Stimulated activated CD8-positive, alpha-beta memory T cell treated with anti-CD3 and anti-CD28 coated beads, Interleukin-4, amount 100 ng/mL, for 48 hours (primary cell): ENCODE results near the gene BCL2L1.

Experiments
- DNase-seq: peaks from one replicate; pipeline ENCODE4 v3.0.0-alpha.2; 2020

Gene BCL2L1

DNA sequence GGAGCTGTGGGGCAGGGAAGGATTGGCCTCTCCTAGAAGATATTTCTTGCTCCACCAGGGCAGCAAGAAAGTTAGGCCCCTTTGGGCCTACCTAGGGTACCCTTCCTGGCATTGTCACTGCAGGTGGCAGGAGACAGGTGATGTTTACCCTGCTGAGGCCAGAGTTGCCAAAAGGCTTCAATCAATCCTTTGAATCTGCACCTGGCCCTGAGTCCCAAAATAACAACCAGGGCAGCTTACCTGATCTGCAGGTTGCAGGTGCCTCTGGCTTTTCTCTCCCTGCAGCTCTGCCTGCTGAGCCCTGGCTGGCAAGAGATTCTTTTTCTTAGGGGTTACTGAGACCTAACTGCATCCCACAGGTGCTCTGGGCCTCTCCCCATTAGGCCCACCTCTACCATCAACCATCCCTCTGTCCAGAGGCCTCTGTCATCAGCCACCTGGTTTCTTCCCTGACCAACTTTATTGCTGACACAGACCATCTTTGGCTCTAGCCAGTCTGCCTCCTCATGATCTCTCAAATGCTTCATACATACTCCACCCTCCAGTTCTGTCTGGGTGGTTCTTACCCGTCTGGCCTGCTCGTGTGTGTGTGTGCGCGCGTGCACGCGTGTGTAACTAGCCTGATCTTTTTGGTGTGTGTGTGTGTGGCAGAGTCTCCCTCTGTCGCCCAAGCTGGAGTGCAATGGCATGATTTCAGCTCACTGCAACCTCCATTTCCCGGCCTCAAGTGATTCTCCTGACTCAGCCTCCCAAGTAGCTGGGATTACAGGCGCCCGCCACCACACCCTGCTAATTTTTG, 13.7 kb downstream of the BCL2L1 start:
- no peak for DNase-seq

DNA sequence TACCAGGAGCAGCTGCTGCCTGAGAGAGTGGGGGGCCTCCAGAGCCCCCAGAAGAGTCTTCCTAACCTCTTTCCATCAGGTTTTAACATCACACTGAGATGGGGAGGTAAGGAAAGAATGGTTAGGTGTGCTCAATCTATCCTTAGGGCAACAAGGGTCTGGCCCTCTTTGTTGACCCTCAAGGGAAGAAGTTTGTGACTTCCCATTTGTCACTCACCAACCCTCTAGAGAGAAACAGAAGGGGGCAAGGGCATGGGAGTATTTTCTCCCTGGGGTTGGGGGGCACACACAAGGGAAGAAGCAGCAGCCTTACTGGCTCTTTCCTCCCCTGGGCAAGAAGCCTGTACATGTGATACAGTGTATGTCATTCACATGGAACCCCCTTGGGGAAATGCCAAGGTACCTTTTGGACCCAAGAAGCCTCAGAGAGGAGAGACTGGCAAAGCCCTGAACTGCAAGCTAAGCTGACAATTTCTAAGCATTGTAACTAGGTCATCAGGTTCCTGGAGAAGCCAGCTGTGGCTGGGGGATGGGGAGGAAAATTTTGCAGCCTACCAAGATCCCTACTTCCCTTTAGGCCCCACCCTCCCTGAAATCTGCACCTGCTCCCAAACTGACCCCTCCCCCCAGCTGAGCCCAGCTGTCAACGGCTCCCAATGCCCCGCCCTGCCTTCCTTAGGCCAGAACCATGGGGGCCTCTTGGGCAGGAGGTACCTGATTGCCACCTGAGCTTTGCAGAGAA, 14.5 kb downstream of the BCL2L1 start:
- DNase-seq = no peak

DNA sequence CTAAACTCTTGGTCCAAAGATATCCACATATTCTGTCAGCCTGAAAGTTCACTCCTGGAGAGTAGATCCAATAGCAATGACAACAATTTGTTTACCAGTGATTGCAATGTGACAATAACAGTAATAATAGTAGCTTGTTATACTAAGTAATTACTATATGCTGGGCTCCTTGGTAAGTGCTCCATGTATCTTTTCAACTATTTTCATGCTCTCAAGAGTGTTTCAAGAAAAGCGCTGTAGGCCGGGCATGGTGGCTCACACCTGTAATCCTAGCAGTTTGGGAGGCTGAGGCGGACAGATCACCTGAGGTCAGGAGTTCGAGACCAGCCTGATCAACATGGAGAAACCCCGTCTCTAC, 15.4 kb downstream of the BCL2L1 start:
- no peak for DNase-seq

DNA sequence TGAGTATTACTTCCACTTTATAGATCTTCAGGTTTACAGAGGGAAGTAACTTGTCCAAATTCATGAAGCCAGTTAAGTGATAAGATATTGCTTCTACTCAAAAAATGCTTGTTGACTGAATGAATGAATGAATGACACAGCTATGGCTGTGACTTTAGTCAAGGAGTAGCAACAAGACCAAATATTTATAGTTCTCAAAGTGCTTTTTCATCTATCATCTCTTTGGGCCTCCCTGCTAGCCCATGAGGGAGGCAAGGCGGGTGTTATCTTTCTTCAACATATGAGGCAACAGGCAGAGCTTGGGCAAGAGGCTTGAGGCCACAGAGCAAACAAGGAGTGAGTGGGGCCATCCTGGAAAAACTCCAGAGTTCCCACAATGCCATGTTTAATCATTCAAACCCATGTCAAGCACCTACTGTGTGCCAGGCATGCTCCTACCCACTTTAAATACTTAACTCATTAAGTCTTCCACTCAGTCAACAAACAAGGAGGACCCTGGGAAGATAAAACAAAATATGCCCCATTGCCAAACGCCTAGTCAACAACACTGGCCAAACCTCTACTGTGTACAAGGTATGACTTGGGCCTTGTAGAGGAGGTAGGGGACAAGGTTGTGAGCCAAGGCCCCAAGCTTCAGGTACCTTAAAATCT, 15.9 kb downstream of the BCL2L1 start:
- no peak for DNase-seq

DNA sequence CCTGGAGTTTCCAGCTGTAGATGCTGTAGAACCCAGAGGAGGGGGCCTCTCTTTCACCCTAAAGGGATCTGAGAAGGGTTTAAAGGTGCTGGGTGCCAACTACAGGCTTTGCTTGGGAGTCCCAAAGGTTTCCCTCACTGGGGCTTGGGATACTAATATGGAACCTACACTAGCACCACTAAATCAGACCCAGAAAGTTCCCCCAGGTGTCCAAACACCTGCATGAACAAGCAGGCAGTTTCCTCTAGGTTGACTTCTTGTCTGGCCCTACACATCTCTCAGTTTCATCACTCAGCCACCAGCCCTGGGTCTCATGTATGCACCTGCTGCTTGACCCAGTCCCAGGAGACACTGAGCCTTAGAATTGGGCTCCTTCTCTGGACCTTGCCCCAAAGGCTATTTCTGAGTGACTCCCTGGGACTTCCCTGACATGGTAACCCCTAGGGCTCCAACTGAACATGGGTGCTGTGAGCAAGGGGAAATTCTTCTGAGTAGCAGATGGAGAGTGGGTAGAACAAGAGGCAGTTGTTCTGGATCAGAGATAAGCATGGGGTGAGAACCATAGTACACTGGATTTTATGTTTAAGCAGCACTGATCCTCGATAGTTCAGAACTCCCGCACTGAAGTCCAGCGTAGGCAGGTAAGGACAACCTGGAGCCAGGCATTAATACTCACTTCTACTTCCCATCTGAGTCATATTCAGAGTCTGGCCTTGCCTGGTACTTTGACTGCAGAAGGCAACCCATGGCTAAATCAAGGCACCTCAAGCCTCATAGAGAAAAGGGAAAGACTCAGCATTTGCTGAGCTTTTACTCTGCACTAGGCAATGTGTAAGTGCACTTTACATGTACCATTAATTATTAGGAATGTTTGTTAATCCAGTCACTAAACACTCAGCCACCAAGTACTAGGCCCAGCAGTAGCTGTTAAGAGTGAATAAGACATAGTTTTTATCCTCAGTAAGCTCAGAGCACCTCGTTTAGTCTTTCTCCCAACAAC, 16.8 kb downstream of the BCL2L1 start:
- DNase-seq = no peak

DNA sequence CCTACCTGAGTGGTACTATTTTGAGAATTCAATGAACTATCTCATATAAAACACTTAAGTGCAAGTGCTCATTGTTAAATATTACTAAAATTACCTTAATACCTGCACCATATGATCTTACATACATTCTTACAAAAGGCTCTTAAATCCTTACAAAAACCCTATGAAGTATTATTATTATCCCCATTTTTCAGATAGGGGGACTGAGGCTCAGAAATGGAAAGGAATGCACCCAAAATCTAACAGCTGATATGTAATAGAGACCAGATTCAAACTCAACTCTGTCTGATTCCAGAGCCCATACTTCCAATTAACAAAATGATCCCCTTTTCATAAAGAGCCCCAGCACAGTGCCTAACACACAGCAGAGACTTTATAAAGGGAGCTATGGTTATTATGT, 17.5 kb downstream of the BCL2L1 start:
- DNase-seq = no peak

DNA sequence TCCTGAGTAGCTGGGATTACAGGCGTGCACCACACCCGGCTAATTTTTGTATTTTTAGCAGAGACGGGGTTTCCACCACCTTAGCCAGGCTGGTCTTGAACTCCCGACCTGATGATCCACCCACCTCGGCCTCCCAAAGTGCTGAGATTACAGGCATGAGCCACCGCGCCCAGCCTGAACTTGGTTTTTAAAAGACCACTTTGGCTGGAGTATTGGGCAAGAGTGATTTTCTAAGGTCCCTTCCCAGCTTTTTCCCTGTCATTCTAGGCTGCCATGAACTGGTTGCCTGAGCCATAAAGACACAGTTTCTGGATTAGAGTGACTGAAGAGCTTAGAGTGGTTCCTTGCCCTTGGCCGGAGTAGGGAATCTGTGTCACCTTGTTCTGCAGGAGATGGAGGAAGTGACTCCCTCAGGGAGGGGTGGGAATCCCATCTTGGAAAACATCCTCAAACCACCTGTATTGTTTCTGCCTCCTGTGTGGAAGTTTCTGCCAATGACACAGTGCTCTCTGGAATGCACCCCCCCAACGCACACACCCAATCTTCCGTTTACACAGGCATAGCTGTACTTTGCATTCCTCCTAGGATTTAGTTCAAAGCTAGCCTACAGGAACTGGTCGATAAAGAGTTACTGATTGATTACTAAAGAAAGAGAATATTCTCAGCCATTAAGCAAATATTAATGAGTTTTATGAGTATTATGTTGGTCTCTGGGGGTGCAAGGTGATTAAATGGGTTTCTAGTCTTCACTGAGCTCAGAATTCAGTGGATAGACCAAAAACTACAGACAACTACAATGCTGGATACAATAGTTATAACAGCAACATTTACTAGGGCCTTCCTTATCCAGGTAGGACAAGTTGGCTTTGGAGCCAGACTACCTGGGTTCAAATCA, 18.2 kb downstream of the BCL2L1 start:
- DNase-seq = no peak

DNA sequence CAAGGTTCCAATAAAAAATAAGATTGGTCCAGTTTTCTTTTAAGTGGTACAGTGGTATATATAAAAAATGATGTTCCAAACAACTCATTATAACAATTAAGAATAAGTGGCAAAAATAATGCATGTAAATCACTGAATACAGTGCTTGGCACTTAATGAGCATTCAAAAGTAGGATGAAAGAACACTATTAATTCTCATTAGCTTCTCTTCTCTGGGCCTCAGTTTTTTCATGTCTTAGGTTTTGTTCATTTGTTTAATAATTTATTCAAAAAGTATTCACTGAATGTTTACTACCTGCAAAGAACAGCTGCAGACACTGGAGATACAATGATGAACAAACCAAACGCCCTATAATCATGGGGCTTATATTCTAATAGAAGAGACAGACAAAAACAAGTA, 21.1 kb downstream of the BCL2L1 start:
- no peak for DNase-seq

DNA sequence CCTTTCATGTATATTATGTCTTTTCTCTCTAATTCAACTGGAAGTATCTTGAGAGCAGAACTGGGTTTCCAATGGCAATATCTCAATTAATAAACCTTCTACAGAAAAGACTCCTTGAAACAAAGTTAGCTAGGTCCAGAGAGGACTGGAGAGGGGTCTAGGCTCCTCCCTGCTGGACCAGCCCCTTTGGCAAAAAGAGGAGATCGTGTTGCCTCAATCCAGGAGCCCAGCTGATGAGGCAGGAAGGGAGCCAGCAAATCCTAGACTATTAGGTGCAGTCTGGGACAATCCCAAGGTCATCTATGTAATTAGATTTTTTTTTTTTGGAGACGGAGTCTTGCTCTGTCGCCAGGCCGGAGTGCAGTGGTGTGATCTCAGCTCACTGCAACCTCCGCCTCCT, 21.9 kb downstream of the BCL2L1 start:
- no peak for DNase-seq

DNA sequence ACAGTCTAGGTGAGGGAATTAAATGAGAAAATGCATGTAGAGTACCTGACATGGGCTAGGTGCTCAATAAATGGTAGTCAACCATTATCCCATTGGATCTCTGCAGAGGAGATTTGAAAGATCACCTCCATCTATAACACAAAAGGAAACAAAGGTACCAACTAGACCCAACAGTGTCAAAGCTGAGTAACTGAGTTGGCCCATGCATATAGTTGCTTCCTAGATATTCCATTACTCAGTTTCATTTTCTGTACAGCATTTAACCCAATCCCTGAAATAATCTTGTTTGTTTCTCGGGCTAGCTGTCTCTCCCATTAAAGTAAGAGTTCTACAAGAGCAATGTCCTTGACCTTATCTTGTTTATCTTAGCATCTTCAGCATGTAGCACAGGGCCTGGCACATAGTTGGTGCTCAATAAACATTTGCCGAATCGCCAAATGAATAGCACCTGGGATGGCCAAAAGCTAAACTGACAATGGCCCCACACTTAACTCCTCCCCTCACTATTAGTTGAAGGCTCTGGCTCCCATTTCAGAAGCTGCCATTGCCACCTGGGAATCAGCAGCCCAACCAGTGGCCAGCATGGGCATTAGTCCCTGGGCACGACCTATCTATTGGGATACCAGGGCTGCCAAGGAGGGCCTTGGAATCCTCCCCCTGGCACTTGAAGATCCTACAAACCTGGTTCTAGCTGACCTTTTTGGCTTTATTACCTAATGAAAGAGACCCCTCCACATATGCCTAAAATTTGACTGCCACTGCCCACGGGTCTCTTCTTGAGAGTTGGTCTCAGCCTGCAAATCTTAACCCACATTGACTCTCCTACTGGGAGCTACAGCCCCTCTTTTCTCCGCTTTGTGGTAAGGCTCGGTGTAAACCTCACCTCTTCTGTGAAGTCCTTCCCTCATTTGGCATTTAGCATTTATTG, 22.6 kb downstream of the BCL2L1 start:
- no peak for DNase-seq

DNA sequence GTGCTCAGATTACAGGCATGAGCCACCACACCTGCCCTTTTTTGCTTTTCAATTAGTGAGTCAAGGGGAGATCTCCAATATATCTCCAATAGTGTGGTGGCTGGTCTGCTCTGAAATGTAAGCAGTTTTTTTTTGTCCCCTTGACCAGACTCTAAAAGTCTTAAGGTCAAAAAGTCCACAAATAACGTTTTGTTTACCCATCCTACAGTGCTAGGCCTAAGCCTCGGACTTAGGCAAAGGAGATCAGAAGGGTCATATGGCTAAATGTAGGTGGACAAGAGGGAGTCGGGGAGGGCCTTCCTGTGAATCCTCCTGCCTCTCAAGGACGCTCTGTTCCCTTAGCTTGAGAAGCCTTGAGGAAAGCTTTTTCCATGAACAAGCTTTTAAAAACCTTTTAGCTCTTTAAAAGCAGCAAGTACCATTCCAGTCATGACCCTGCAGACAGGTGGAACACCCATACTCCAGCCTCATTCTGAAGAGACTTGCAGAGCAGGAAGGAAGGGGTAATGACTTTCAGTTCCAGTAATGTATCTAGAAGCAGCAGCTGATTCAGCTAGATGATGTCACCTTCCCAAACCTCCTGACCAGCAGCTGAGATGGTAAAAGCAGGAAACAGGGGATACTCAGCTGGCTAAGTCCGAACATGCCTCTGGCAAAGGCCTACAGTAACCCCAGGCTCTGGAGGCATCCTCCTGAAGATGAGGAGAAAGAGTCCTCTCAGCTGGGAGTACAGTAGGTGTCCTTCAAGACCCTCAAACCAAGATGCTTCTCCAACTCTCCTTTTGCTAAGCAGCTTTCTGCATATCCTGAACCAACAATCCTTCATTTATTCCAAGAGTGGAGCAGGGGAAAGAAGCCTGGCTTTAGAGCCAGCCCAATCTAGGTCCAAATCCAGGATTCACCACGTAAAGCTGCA, 23.6 kb downstream of the BCL2L1 start:
- no peak for DNase-seq

DNA sequence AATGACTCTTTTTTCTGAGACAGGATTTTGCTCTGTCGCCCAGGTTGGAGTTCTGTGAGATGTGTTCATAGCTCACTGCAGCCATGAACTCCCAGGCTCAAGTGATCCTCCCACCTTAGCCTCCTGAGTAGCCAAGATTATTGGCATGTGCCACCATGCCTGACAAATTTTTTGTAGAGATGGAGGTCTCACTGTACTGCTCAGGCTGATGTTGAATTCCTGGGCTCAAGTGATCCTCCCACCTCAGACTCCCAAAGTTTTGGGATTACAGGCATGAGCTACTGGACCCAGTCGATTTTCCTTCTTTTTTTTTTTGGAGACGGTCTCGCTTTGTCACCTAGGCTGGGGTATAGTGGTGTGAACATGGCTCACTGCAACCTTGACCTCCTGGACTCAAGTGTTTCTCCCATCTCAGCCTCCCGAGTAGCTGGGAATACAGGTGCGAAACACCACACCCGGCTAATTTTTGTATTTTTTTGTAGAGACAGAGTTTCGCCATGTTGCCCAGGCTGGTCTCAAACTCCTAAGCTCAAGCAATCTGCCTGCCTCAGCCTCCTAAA, 24.3 kb downstream of the BCL2L1 start:
- no peak for DNase-seq

DNA sequence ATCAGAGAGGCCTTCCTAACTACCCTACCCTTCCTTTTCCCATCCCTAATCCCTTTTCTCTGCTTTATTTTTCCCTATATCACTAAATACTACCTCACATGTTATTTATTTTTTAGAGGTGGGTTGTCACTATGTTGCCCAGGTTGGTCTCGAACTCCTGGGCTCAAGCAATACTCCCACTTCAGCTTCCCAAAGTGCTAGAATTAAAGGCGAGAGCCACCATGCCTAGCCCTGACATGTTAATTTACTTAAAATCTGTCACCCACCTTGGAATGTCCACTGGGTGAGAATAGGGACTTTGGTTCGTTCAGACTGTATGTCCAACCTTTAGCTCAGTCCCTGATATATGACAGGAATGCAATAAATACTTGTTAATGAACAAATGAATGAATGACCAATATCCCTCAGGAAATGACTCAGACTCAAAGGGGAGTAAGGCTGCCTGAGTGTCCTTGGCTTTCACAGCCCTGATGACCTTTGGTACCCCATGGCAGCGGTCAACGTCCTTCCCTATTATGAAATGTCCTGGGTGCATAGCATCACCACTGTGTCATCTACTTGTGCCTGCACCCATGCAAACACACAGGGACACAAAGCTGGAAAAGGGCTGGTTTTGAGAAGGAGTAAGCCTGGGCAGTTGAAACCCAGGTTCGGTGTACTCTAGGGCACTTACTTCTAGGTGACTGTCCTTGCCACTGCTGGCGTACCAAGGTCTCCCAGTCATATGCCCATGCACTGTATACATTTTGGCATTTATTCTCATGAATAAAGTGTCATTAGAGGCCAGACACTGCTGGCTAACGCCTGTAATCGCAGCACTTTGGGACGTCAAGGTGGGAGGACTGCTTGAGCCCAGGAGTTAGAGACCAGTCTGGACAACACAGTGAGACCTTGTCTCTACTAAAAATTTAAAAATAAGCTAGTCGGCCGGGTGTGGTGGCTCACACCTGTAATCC, 26.5 kb downstream of the BCL2L1 start:
- DNase-seq = no peak

DNA sequence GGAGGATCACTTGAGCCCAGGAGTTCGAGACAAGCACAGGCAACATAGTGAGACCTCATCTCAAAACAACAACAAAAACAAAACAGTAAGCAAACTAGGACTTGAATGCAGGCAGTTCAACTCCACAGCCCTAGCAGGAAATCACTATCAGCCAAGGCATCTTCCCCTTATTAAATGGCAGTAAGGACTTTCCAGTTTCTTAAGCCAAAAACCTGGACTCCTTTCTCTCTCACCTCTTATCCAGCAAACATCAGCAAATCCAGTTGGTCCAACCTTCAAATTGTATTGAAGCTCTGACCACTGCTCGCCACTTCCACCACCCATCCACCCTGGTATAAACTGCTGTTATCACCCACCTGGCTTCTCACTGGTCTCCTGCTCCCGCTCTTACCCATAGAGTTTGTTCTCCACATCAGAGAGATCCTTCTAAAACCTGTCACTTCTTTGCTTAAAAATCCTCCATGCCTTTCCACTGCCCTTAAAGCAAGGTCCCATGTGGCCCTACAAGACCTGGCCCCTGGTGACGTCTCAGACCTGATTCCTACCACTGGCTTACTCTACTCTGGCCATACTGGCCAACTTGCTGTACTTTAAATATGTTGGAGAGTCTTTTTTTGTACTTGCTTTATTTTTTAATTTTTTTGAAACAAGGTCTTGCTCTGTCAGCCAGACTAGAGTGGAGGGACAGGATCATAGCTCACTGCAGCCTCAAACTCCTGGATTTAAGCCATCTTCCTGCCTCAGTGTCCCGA, 27.6 kb downstream of the BCL2L1 start:
- DNase-seq = no peak

DNA sequence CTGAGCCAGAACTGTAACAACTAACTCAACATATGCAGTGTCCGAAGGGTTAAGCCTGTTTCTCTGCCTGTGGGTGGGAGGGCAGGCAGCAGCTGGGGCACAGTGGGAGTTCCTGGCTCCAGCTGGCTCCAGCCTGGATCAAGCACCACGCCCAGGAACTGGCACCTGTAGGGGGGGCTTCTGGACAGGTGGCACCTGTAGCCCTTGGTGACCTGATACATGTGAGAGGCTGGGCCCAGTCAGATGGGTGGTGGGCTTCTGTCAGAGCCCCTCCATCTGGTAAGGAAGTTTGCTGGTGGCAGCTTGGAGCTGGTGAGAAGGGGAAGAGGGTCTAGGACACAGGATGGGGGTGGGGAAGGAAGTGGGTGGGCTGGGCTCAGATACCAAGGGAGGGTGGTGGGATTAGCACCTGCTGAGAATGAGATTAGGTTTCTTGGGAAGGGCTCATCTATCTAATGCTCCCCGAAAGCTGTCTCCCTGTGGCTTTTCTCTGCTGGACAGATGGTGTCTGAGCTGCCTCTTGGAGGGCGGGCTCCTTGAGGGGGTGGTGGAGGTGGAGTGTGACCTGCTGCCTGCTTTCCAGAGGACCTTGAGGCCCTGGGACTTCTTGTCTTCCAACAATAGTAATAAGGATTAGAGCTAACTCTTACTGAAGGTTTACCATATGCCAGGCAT, 28.5 kb downstream of the BCL2L1 start:
- DNase-seq = no peak

DNA sequence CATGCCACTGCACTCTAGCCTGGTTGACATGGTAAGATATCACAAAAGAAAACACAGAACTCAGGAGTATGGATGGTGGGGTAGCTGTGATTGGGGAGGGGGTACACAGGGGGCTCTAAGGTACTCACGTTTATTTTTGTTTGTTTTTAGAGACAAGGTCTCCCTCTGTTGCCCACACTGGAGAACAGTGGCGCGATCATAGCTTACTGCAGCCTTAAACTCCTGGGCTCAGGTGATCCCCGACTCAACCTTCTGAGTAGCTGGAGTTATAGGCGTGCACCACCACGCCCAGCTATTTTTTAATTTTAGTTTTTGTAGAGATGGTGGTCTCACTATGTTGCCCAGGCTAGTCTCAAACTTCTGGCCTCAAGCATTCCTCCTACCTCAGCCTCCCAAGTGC, 29.3 kb downstream of the BCL2L1 start:
- no peak for DNase-seq
